A375 (cell line): ENCODE results near the gene PNPLA1. TPM values are rescaled to one million over a fixed set of nuclear protein-coding genes. Genes with fewer than 3 reads are reported as not detected.

Experiments
- total RNA-seq: library from RNA; depleted of rRNA; stranded (reverse); fragments of >200 nt; shearing (Covaris generic); gene quantifications from 2 replicates; pipeline ENCODE4 v1.2.3, GENCODE V29; 2014; rRNA removed

PNPLA1 gene
- total RNA-seq: not detected in 2 replicates

GRCh38 chr6:36269834-36270705 lies at the start of gene PNPLA1:
TSS of gene PNPLA1 (plus strand) at chr6:36270060. CDS start at chr6:36270460, 400 bp downstream.

GRCh38 chr6:36336779-36337241 lies 67.0 kb downstream of the PNPLA1 start, which contains the start of gene BNIP5:
TSS of gene BNIP5 (minus strand) at chr6:36336888. CDS start at chr6:36330690, 6,198 bp downstream.

Other genes with a start within 250 kb of the PNPLA1 start
- gene SLC26A8, start 245.4 kb upstream of the PNPLA1 start, total RNA-seq: not detected in 2 replicates
- 22.2 and 22.6 TPM in 2 replicates for gene MAPK14, start 242.3 kb upstream of the PNPLA1 start, total RNA-seq
- 0.60 and 1.2 TPM in 2 replicates for gene MAPK13, start 139.5 kb upstream of the PNPLA1 start, total RNA-seq
- gene BRPF3, start 73.3 kb upstream of the PNPLA1 start, total RNA-seq: 11.3 and 13.0 TPM in 2 replicates
- gene BNIP5, start 66.8 kb downstream of the PNPLA1 start, total RNA-seq: not detected in 2 replicates
- gene ETV7, start 117.6 kb downstream of the PNPLA1 start, total RNA-seq: 0.05 and 0.23 TPM in 2 replicates
- gene PXT1, start 172.8 kb downstream of the PNPLA1 start, total RNA-seq: not detected in 2 replicates
- gene KCTD20, start 172.9 kb downstream of the PNPLA1 start, total RNA-seq: 23.5 and 24.3 TPM in 2 replicates